HG03175 (cell line): ENCODE data around the gene C22orf23.

Experiments used
- ATAC-seq: cut with Tn5 transposase; IDR thresholded peaks from one replicate; pipeline ENCODE4 v1.9.1; 2021; ENCODE audit warnings: mild to moderate bottlenecking, moderate library complexity; ENCODE audit not compliant: unreplicated experiment

The C22orf23 gene

GRCh38 chr22:37905534-37906363 lies 47.7 kb downstream of the C22orf23 start, which contains the start of gene MICALL1:
TSS of gene MICALL1 (plus strand) at chr22:37906297. CDS start at chr22:37906423, 126 bp downstream.
- peak; percentile 82 for ATAC-seq

GRCh38 chr22:37904572-37905533 lies 48.5 kb downstream of the C22orf23 start:
- ATAC-seq: no peak

GRCh38 chr22:37898441-37899181 lies 54.8 kb downstream of the C22orf23 start:
- ATAC-seq: no peak

- no peak for ATAC-seq
Observed at GRCh38 chr22:37897807-37898206, 55.6 kb downstream of the C22orf23 start.

- ATAC-seq: no peak
Observed at GRCh38 chr22:37896939-37897338, 56.5 kb downstream of the C22orf23 start.

- ATAC-seq: peak; percentile 62
Observed at GRCh38 chr22:37896181-37896592, 57.2 kb downstream of the C22orf23 start.

- no peak for ATAC-seq
Observed at GRCh38 chr22:37894939-37895670, 58.3 kb downstream of the C22orf23 start.

- ATAC-seq: no peak
Observed at GRCh38 chr22:37893583-37893983, 59.8 kb downstream of the C22orf23 start.
